ENCODE measurements around the gene CAGE1. TPM values are rescaled to one million over a fixed set of nuclear protein-coding genes. Genes with fewer than 3 reads are reported as not detected.

CAGE1 gene
- total RNA-seq, 3 donors from 2014 or later = 0.09 TPM; not detected in 2

GRCh38 chr6:7301702-7302101, 87.8 kb downstream of the CAGE1 start:
- Histone ChIP-seq H3K4me1 (ENCODE audit: low read depth) (no peaks in the 10 kb centered on the region), H3K36me3 (ENCODE audit: low read depth) (peaks cover 21% of the 10 kb centered on the region), H3K4me3 (no peak overlapping the region), H3K9me3 (no peaks in the 10 kb centered on the region)
- no peak for TF ChIP-seq CTCF (IDR thresholded peaks at IDR 0.05)
- DNase-seq (no peak), ATAC-seq (no peak)
- intact Hi-C loops (cut with DNase I, micrococcal nuclease) = loop anchor here in 1 of 2 donors (10.0 kb wide), 1 partner anchor 93 kb away; no protein-coding TSS in a partner anchor

GRCh38 chr6:7300926-7301325, 88.6 kb downstream of the CAGE1 start:
- no peaks in the 10 kb centered on the region for H3K9me3 ChIP-seq
- no peaks in the 10 kb centered on the region for H3K4me1 ChIP-seq (ENCODE audit: low read depth)
- peaks cover 21% of the 10 kb centered on the region for H3K36me3 ChIP-seq (ENCODE audit: low read depth)
- H3K4me3 ChIP-seq = no peak overlapping the region
- intact Hi-C loops (cut with DNase I, micrococcal nuclease) = loop anchor here in 1 of 2 donors (10.0 kb wide), 1 partner anchor 94 kb away; no protein-coding TSS in a partner anchor
- no peak for ATAC-seq
- no peak for TF ChIP-seq CTCF (IDR thresholded peaks at IDR 0.05)
- DNase-seq = no peak

- Histone ChIP-seq H3K4me1 (ENCODE audit: low read depth) (no peaks in the 10 kb centered on the region), H3K9me3 (no peaks in the 10 kb centered on the region), H3K4me3 (no peak overlapping the region), H3K36me3 (ENCODE audit: low read depth) (peaks cover 26% of the 10 kb centered on the region)
- ATAC-seq (no peak), DNase-seq (no peak)
- intact Hi-C loops (cut with DNase I, micrococcal nuclease) = no loop called here
- TF ChIP-seq CTCF (IDR thresholded peaks at IDR 0.05) = no peak
These were observed 91.4 kb downstream of the CAGE1 start for GRCh38 chr6:7298113-7298512.

- H3K4me1 ChIP-seq (ENCODE audit: low read depth) = no peaks in the 10 kb centered on the region
- DNase-seq = no peak
- intact Hi-C loops (cut with DNase I, micrococcal nuclease) = no loop called here
- H3K36me3 ChIP-seq (ENCODE audit: low read depth) = peaks cover 22% of the 10 kb centered on the region
- ATAC-seq = no peak
- H3K4me3 ChIP-seq = no peak overlapping the region
- no peaks in the 10 kb centered on the region for H3K9me3 ChIP-seq
- TF ChIP-seq CTCF (IDR thresholded peaks at IDR 0.05) = no peak
These were observed 92.9 kb downstream of the CAGE1 start for GRCh38 chr6:7296602-7297001.

GRCh38 chr6:7295916-7296315, 93.6 kb downstream of the CAGE1 start:
- peaks cover 20% of the 10 kb centered on the region for H3K36me3 ChIP-seq (ENCODE audit: low read depth)

More at GRCh38 chr6:7295916-7296315, 93.6 kb downstream of the CAGE1 start:
- intact Hi-C loops (cut with DNase I, micrococcal nuclease) = no loop called here
- ATAC-seq = no peak
- no peak for DNase-seq
- no peak for TF ChIP-seq CTCF (IDR thresholded peaks at IDR 0.05)
- Histone ChIP-seq H3K9me3 (no peaks in the 10 kb centered on the region), H3K4me3 (no peak overlapping the region), H3K4me1 (ENCODE audit: low read depth) (no peaks in the 10 kb centered on the region)

Measured in mucosa of descending colon (tissue), 3 donors.